H4 (cell line): ENCODE measurements around the gene DUSP28. TPM values are rescaled to one million over a fixed set of nuclear protein-coding genes. Genes with fewer than 3 reads are reported as not detected.
"Not testable (repeated sequence)": the region's sequence is repeated elsewhere in the genome, so short reads cannot be mapped to it uniquely, and the experiment has no call there.

Experiments
- DNase-seq: peaks from one replicate; pipeline ENCODE4 v3.0.0-alpha.2; 2015; ENCODE audit warnings: low spot score
- total RNA-seq: library from RNA; depleted of rRNA; stranded (reverse); fragments of >200 nt; shearing (Covaris generic); gene quantifications from 2 replicates; pipeline ENCODE4 v1.2.3, GENCODE V29; 2014

DUSP28 gene
- total RNA-seq, 1 experiment from 2014 or later, result 2.2 TPM

GRCh38 chr2:240560480-240561324, 545 bp downstream of the DUSP28 start:
- DNase-seq, result peak; percentile 88

- DNase-seq, result peak; percentile 49
Measured at GRCh38 chr2:240561325-240561971, 1.3 kb downstream of the DUSP28 start.

GRCh38 chr2:240563231-240563630, 3.1 kb downstream of the DUSP28 start:
- not testable (repeated sequence) for DNase-seq

- DNase-seq, result no peak
Measured at GRCh38 chr2:240563951-240564560, 3.9 kb downstream of the DUSP28 start.

GRCh38 chr2:240564561-240565332, 4.6 kb downstream of the DUSP28 start:
- DNase-seq, result peak; percentile 73

- DNase-seq, result peak; percentile 95
Measured at GRCh38 chr2:240565333-240566202, 5.4 kb downstream of the DUSP28 start.

- DNase-seq, result peak; percentile 86
Measured at GRCh38 chr2:240566203-240567136, 6.3 kb downstream of the DUSP28 start.

GRCh38 chr2:240567137-240567871, 7.1 kb downstream of the DUSP28 start:
- DNase-seq, result no peak

GRCh38 chr2:240567872-240568677, 7.9 kb downstream of the DUSP28 start, which contains the start of gene RNPEPL1:
Gene RNPEPL1, plus strand, starts transcription at chr2:240568484. Its CDS starts 103 bp downstream, at chr2:240568587.
- DNase-seq, result no peak

GRCh38 chr2:240568678-240569522, 8.7 kb downstream of the DUSP28 start:
- peak; percentile 32 for DNase-seq

GRCh38 chr2:240569523-240569997, 9.4 kb downstream of the DUSP28 start:
- no peak for DNase-seq

GRCh38 chr2:240569998-240570530, 9.9 kb downstream of the DUSP28 start:
- DNase-seq, result no peak

GRCh38 chr2:240570531-240571313, 10.6 kb downstream of the DUSP28 start:
- DNase-seq, result no peak

GRCh38 chr2:240571314-240571973, 11.3 kb downstream of the DUSP28 start:
- no peak for DNase-seq
